B cell (primary cell): Measurements from ENCODE around the gene HSF4. TPM values are rescaled to one million over a fixed set of nuclear protein-coding genes. Genes with fewer than 3 reads are reported as not detected.

ENCODE experiments used
- ATAC-seq: fragments of 200-7000 bp; cut with Tn5 transposase; one replicate; pipeline ENCODE4 v1.10.0; 2021; ENCODE audit warnings: low read depth, mild to moderate bottlenecking, moderate number of reproducible peaks, moderate library complexity
- CTCF ChIA-PET: fragments of 350-600 bp; sonication (Branson Sonifier 250); formaldehyde crosslinking; loops from one replicate; lab custom pipeline; 2021; ENCODE audit warnings: antibody characterized with exemption, inconsistent platforms; lab: Charles Lee
- POLR2A ChIA-PET: fragments of 350-600 bp; sonication (Branson Sonifier 250); formaldehyde crosslinking; loops from one replicate; lab custom pipeline; 2021; ENCODE audit warnings: antibody characterized with exemption; lab: Charles Lee
- DNase-seq: peaks from one replicate; pipeline ENCODE4 v3.0.0; 2013
- H2AFZ ChIP-seq: 2 replicates; pipeline ENCODE4 v1.6.1; 2012; ENCODE audit warnings: mild to moderate bottlenecking, low read depth, low read length; ENCODE audit not compliant: insufficient read depth, poor library complexity, severe bottlenecking
- H3K27ac ChIP-seq, 2 donors: 1 replicate in 1 of 2; 2 replicates in 1 of 2; pipeline ENCODE4 v1.5.1; 2012 to 2013; ENCODE audit warnings: low read length in 2 of 2, mild to moderate bottlenecking in 2 of 2, moderate library complexity in 1 of 2
- H3K27me3 ChIP-seq, 4 experiments: fragments of 200-600 bp in 1 of 4; sonication (generic) in 1 of 4; replicated peaks in 1 of 4; 1 replicate in 2 of 4; 2 replicates in 2 of 4; pipeline versions ENCODE4 v1.6.1 to v1.7.0; 2013 to 2016; ENCODE audit warnings: low read length in 3 of 4, mild to moderate bottlenecking in 2 of 4, mixed read lengths in 1 of 4, moderate library complexity in 1 of 4; ENCODE audit not compliant: insufficient read depth in 4 of 4, control insufficient read depth in 3 of 4; ENCODE audit errors: control extremely low read depth in 1 of 4
- H3K36me3 ChIP-seq, 2 experiments: replicated peaks in 1 of 2; 1 replicate in 1 of 2; 2 replicates in 1 of 2; pipeline versions ENCODE4 v1.6.1 to v1.7.1; 2013; ENCODE audit warnings: low read length in 1 of 2; ENCODE audit not compliant: insufficient read depth in 2 of 2, control insufficient read depth in 1 of 2; ENCODE audit errors: control extremely low read depth in 1 of 2, extremely low read depth in 1 of 2
- H3K4me1 ChIP-seq, 2 donors: fragments of 200-600 bp in 1 of 2; sonication (generic) in 1 of 2; 1 replicate in 1 of 2; 2 replicates in 1 of 2; pipeline versions ENCODE4 v1.5.1 to v1.6.1; 2013 to 2017; ENCODE audit warnings: low read length in 2 of 2; ENCODE audit not compliant: control insufficient read depth in 2 of 2, insufficient read depth in 2 of 2
- H3K4me2 ChIP-seq: replicated peaks from 2 replicates; pipeline ENCODE3; 2012; ENCODE audit warnings: mild to moderate bottlenecking, low read depth, low read length; ENCODE audit not compliant: poor library complexity, severe bottlenecking
- H3K4me3 ChIP-seq, 5 experiments: fragments of 200-600 bp in 1 of 5; sonication (generic) in 1 of 5; 1 replicate in 3 of 5; 2 replicates in 2 of 5; pipeline versions ENCODE4 v1.5.1 to v1.7.0; 2011 to 2016; ENCODE audit warnings: low read length in 4 of 5, mild to moderate bottlenecking in 4 of 5, low read depth in 2 of 5, control low read depth in 1 of 5, moderate library complexity in 1 of 5; ENCODE audit not compliant: insufficient read depth in 1 of 5; ENCODE audit errors: control extremely low read depth in 1 of 5, extremely low read depth in 1 of 5
- H3K79me2 ChIP-seq: fragments of 200-600 bp; sonication (generic); one replicate; pipeline ENCODE4 v1.6.0; 2016; ENCODE audit warnings: low read length; ENCODE audit not compliant: control insufficient read depth, insufficient read depth
- H3K9ac ChIP-seq: fragments of 200-600 bp; sonication (generic); 2 replicates; pipeline ENCODE4 v1.6.1; 2017; ENCODE audit warnings: mild to moderate bottlenecking, low read length, moderate library complexity
- H3K9me3 ChIP-seq, 3 donors: one replicate each; pipeline versions ENCODE4 v1.6.1 to v1.7.1; 2013; ENCODE audit warnings: low read length in 2 of 3; ENCODE audit not compliant: control insufficient read depth in 2 of 3, insufficient read depth in 1 of 3; ENCODE audit errors: control extremely low read depth in 1 of 3
- H4K20me1 ChIP-seq: 2 replicates; pipeline ENCODE4 v1.6.0; 2012; ENCODE audit warnings: mild to moderate bottlenecking, low read length; ENCODE audit not compliant: insufficient read depth, control insufficient read depth, poor library complexity, severe bottlenecking
- H3K27ac Mint-ChIP-seq: one replicate; pipeline ENCODE4 v1.8.0; 2021; ENCODE audit warnings: mixed read lengths
- H3K27me3 Mint-ChIP-seq: one replicate; pipeline ENCODE4 v1.8.0; 2021; ENCODE audit warnings: mixed read lengths
- H3K4me1 Mint-ChIP-seq: one replicate; pipeline ENCODE4 v1.8.0; 2021; ENCODE audit warnings: mixed read lengths
- H3K4me3 Mint-ChIP-seq: one replicate; pipeline ENCODE4 v1.8.0; 2021; ENCODE audit warnings: mixed read lengths
- H3K9me3 Mint-ChIP-seq: one replicate; pipeline ENCODE4 v1.8.0; 2022; ENCODE audit warnings: mixed read lengths; ENCODE audit not compliant: insufficient read depth
- EZH2 ChIP-seq: IDR thresholded peaks from 2 replicates; pipeline ENCODE4 v1.6.1; 2012; ENCODE audit warnings: borderline replicate concordance, low read depth, mild to moderate bottlenecking, moderate library complexity, low read length; ENCODE audit not compliant: insufficient read depth, poor library complexity, severe bottlenecking
- WGBS: methylation state at CpG from one replicate; pipeline ENCODE4 v1.1.5; 2013; ENCODE audit warnings: missing lambda C conversion rate; ENCODE audit not compliant: insufficient coverage; 5-methylcytosine and 5-hydroxymethylcytosine counted together
- intact Hi-C: fragments of 100-400 bp; cut with micrococcal nuclease; formaldehyde crosslinking; loops from one replicate; pipeline ENCODE4 v1.10.0; 2022
- polyA plus RNA-seq: library from polyadenylated mRNA; depleted of rRNA; stranded (reverse); fragments of >200 nt; gene quantifications from 2 replicates; pipeline ENCODE4 v1.2.3, GENCODE V29; 2012
- total RNA-seq, 2 donors: library from RNA; stranded (reverse); fragments of 120-200 nt in 1 of 2; gene quantifications; 1 replicate in 1 of 2; 2 replicates in 1 of 2; pipeline versions ENCODE4 v1.2.3 to v1.2.4, GENCODE V29; 2013 to 2022
- TF ChIP-seq, protein P1 (sequence below): fragments of 200-600 bp; IDR thresholded peaks from one replicate; pipeline ENCODE4 v1.8.0; 2022; ENCODE audit warnings: antibody characterized with exemption, mild to moderate bottlenecking

HSF4 gene
- total and polyA plus RNA-seq, 2 donors (not counting 1 experiment from before 2014, with no cell fraction given) = 11.9 to 12.2 TPM

DNA sequence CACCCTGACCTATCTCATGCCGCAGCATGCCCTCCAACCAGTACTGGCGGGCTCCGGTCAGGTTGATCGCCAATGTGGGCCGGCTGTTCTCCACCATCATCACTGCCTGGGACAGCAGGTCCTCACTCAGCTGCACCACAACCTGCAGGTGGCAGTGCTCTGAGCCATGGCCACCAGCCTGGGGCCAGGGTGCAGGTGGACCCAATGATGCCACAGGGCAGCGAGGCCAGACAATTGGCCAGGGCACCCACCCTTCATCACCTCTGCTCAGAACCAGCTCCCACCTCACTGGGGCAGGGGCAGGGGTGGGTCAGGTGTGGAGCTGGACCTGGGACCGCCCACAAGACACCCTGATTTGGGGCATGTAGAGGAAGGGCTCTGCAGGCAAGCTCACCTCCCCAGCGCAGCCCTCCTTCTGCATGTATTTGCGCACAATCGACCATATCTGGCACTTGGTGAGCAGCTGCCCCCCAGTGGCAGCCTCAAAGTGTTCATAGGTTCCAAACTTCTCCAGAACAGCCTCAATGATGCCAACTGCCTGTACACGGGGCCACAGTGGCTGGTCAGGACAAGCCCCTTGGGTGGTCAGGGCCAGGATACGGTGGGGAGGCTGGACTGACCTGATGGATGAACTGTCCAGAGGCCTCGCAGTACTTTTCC, 15.0 kb downstream of the HSF4 start:
- H3K4me3 Mint-ChIP-seq = no peak overlapping the region
- Histone ChIP-seq H3K4me1 (peaks cover 23% of the 10 kb centered on the region in 2 donors), H3K4me2 (no peak overlapping the region), H3K27me3 (peaks cover 0 to 45% (median 15%) of the 10 kb centered on the region in 4 experiments), H3K27ac (no peak overlapping the region), H2AFZ (no peak overlapping the region), H3K79me2 (no peaks in the 10 kb centered on the region), H3K9me3 (peaks cover 0 to 7% (median 0%) of the 10 kb centered on the region in 3 donors), H3K9ac (no peak overlapping the region), H3K4me3 (no peak overlapping the region), H3K36me3 (no peaks in the 10 kb centered on the region), H4K20me1 (peaks cover 4% of the 10 kb centered on the region)
- WGBS = 94% methylated on average over 11 of the region's 13 CpGs
- ChIA-PET CTCF (no interaction called here), POLR2A (no interaction called here)
- no peak for DNase-seq
- intact Hi-C loops = no loop called here
- H3K4me1 Mint-ChIP-seq = peaks cover 14% of the 10 kb centered on the region
- peaks cover 25% of the 10 kb centered on the region for H3K27me3 Mint-ChIP-seq
- H3K9me3 Mint-ChIP-seq = no peaks in the 10 kb centered on the region
- H3K27ac Mint-ChIP-seq = no peak overlapping the region
- no peak for ATAC-seq
- TF ChIP-seq EZH2 = no peak
- TF ChIP-seq, protein P1, sequence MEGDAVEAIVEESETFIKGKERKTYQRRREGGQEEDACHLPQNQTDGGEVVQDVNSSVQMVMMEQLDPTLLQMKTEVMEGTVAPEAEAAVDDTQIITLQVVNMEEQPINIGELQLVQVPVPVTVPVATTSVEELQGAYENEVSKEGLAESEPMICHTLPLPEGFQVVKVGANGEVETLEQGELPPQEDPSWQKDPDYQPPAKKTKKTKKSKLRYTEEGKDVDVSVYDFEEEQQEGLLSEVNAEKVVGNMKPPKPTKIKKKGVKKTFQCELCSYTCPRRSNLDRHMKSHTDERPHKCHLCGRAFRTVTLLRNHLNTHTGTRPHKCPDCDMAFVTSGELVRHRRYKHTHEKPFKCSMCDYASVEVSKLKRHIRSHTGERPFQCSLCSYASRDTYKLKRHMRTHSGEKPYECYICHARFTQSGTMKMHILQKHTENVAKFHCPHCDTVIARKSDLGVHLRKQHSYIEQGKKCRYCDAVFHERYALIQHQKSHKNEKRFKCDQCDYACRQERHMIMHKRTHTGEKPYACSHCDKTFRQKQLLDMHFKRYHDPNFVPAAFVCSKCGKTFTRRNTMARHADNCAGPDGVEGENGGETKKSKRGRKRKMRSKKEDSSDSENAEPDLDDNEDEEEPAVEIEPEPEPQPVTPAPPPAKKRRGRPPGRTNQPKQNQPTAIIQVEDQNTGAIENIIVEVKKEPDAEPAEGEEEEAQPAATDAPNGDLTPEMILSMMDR = no peak

DNA sequence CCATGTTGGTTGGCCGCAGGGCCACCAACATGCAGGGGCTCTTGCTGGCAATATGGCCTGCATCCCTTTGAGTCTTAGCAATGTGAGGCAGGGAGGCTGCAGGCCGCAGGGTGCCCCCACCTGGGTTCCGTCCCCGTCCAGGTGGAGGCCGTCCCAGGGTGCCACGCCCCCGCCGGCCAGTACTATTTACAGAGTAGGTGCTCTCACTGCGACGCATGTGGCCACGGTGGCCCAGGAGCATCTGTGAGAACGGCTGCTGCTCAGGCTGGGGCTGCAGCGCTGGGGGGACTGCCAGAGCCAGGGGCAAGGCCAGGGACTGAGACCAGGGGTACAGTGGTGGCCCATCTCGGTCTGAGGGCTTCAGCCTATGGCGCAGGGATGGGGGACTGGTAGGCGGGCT, 15.6 kb downstream of the HSF4 start:
- Mint-ChIP-seq H3K27ac (no peak overlapping the region), H3K4me3 (no peak overlapping the region), H3K27me3 (peaks cover 24% of the 10 kb centered on the region), H3K9me3 (no peaks in the 10 kb centered on the region), H3K4me1 (peaks cover 18% of the 10 kb centered on the region)
- Histone ChIP-seq H3K9ac (no peak overlapping the region), H3K27ac (no peak overlapping the region), H3K27me3 (peaks cover 0 to 39% (median 15%) of the 10 kb centered on the region in 4 experiments), H2AFZ (no peak overlapping the region), H3K9me3 (peaks cover 0 to 3% (median 0%) of the 10 kb centered on the region in 3 donors), H3K36me3 (no peaks in the 10 kb centered on the region), H4K20me1 (peaks cover 4% of the 10 kb centered on the region), H3K79me2 (no peaks in the 10 kb centered on the region), H3K4me1 (peaks cover 25% of the 10 kb centered on the region in 2 donors), H3K4me3 (no peak overlapping the region), H3K4me2 (no peak overlapping the region)
- TF ChIP-seq EZH2 = no peak
- TF ChIP-seq, protein P1 = no peak
- no peak for ATAC-seq
- WGBS = 91% methylated on average over 16 of the region's 16 CpGs
- intact Hi-C loops = no loop called here
- ChIA-PET CTCF (no interaction called here), POLR2A (no interaction called here)
- DNase-seq = no peak
